Smooth muscle cell (in vitro differentiated cells): ENCODE measurements around the gene TMEM161A. TPM values are rescaled to one million over a fixed set of nuclear protein-coding genes. Genes with fewer than 3 reads are reported as not detected.

ENCODE experiments used
- DNase-seq: peaks from one replicate; lab custom pipeline; 2025; ENCODE audit not compliant: unreplicated experiment; lab: John Stamatoyannopoulos, UW
- H2AFZ ChIP-seq: fragments of 200-600 bp; sonication (generic); 2 replicates; pipeline ENCODE4 v1.6.0; 2016; ENCODE audit warnings: antibody characterized with exemption, low read depth, mild to moderate bottlenecking
- H3F3A ChIP-seq: fragments of 200-600 bp; sonication (generic); 2 replicates; pipeline ENCODE4 v1.6.0; 2017; ENCODE audit warnings: antibody characterized with exemption, low read depth
- H3K27ac ChIP-seq: fragments of 200-600 bp; sonication (generic); 2 replicates; pipeline ENCODE4 v1.5.1; 2016; ENCODE audit warnings: low read depth, mild to moderate bottlenecking
- H3K27me3 ChIP-seq: fragments of 200-600 bp; sonication (generic); 2 replicates; pipeline ENCODE4 v1.6.1; 2016; ENCODE audit warnings: low read depth, mild to moderate bottlenecking
- H3K36me3 ChIP-seq: fragments of 200-600 bp; sonication (generic); 2 replicates; pipeline ENCODE4 v1.5.1; 2016; ENCODE audit warnings: low read depth
- H3K4me1 ChIP-seq: fragments of 200-600 bp; sonication (generic); 2 replicates; pipeline ENCODE4 v1.5.1; 2016; ENCODE audit warnings: low read depth
- H3K4me2 ChIP-seq: fragments of 200-600 bp; sonication (generic); 2 replicates; pipeline ENCODE4 v1.6.0; 2016; ENCODE audit warnings: mild to moderate bottlenecking
- H3K4me3 ChIP-seq: fragments of 200-600 bp; sonication (generic); 2 replicates; pipeline ENCODE4 v1.5.1; 2016; ENCODE audit warnings: mild to moderate bottlenecking
- H3K79me2 ChIP-seq: fragments of 200-600 bp; sonication (generic); 2 replicates; pipeline ENCODE4 v1.6.0; 2016; ENCODE audit warnings: low read depth, mild to moderate bottlenecking
- H3K9ac ChIP-seq: fragments of 200-600 bp; sonication (generic); 2 replicates; pipeline ENCODE4 v1.6.0; 2016; ENCODE audit warnings: low read depth
- H3K9me3 ChIP-seq: fragments of 200-600 bp; sonication (generic); replicated peaks from 2 replicates; pipeline ENCODE4 v1.5.1; 2016; ENCODE audit warnings: low read depth
- H4K20me1 ChIP-seq: fragments of 200-600 bp; sonication (generic); 2 replicates; pipeline ENCODE4 v1.6.0; 2016; ENCODE audit warnings: low read depth
- CTCF ChIP-seq: fragments of 200-600 bp; sonication (generic); IDR thresholded peaks from 2 replicates; pipeline ENCODE4 v1.5.1; 2017; ENCODE audit warnings: borderline replicate concordance, mild to moderate bottlenecking, antibody characterized with exemption; ENCODE audit not compliant: insufficient read depth, poor library complexity, severe bottlenecking
- WGBS: methylation state at CpG from one replicate; pipeline ENCODE4 v1.1.7; 2016; ENCODE audit warnings: low lambda C conversion rate; 5-methylcytosine and 5-hydroxymethylcytosine counted together
- polyA plus RNA-seq: library from polyadenylated mRNA; unstranded; fragments of >200 nt; fragmentation: Nextera tagmentation; extraction: Ambion mirVana; gene quantifications from 2 replicates; pipeline ENCODE4 v1.2.1, GENCODE V29; 2016
- total RNA-seq: library from RNA; depleted of rRNA; stranded (reverse); fragments of >200 nt; gene quantifications from 2 replicates; pipeline ENCODE4 v1.2.3, GENCODE V29; 2014

TMEM161A gene
- total RNA-seq: 20.3 and 30.3 TPM in 2 replicates
- polyA plus RNA-seq: 40.6 and 47.8 TPM in 2 replicates

GRCh38 chr19:19138109-19138981 is at the start of gene TMEM161A:
Gene TMEM161A (minus strand): TSS chr19:19138478. CDS start chr19:19138428, 50 bp downstream.
- Histone ChIP-seq H3F3A (no peaks in the 10 kb centered on the region), H3K4me2 (peak within 1 kb of the TSS; percentile 93), H3K9me3 (no peaks in the 10 kb centered on the region), H3K27me3 (no peaks in the 10 kb centered on the region), H3K9ac (peak within 1 kb of the TSS; percentile 86), H3K4me3 (peak within 1 kb of the TSS; percentile 78), H3K27ac (no peak within 1 kb of the TSS), H3K36me3 (no peaks in the 10 kb centered on the region), H4K20me1 (no peaks in the 10 kb centered on the region), H3K79me2 (peaks cover 9% of the 10 kb centered on the region), H2AFZ (peak within 1 kb of the TSS; percentile 97), H3K4me1 (peaks cover 3% of the 10 kb centered on the region)
- 3% methylated on average over 42 of the region's 42 CpGs for WGBS
- DNase-seq: peak; percentile 71
- no peak for TF ChIP-seq CTCF

DNA sequence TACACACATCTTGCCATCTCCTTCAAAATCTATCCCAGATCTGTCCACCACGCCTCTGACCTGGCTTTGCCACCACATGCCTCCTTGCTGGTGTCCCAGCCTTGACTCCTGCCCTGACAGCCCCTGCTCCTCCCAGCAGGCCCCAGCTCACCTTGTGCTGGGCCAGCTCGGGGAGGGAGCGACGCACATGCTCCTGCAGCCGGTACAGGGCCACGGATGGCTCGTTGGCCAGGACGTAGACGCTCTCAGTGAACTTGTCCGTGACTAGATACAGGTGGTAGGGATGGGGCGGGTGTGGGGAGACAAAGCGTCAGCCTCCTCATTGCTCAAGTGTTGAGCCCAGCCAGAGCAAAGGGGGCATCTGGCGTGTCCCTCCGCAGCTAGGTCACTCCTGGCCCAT is 48.5 kb upstream of the TMEM161A start:
- Histone ChIP-seq H3K27me3 (no peaks in the 10 kb centered on the region), H3K4me2 (no peak overlapping the region), H4K20me1 (no peaks in the 10 kb centered on the region), H3K9ac (no peak overlapping the region), H3K27ac (no peak overlapping the region), H2AFZ (no peak overlapping the region), H3K4me1 (peaks cover 8% of the 10 kb centered on the region), H3F3A (no peaks in the 10 kb centered on the region), H3K4me3 (no peak overlapping the region), H3K79me2 (peaks cover 21% of the 10 kb centered on the region), H3K9me3 (no peaks in the 10 kb centered on the region), H3K36me3 (no peaks in the 10 kb centered on the region)
- DNase-seq: no peak
- 95% methylated on average over 14 of the region's 14 CpGs for WGBS
- TF ChIP-seq CTCF: no peak

DNA sequence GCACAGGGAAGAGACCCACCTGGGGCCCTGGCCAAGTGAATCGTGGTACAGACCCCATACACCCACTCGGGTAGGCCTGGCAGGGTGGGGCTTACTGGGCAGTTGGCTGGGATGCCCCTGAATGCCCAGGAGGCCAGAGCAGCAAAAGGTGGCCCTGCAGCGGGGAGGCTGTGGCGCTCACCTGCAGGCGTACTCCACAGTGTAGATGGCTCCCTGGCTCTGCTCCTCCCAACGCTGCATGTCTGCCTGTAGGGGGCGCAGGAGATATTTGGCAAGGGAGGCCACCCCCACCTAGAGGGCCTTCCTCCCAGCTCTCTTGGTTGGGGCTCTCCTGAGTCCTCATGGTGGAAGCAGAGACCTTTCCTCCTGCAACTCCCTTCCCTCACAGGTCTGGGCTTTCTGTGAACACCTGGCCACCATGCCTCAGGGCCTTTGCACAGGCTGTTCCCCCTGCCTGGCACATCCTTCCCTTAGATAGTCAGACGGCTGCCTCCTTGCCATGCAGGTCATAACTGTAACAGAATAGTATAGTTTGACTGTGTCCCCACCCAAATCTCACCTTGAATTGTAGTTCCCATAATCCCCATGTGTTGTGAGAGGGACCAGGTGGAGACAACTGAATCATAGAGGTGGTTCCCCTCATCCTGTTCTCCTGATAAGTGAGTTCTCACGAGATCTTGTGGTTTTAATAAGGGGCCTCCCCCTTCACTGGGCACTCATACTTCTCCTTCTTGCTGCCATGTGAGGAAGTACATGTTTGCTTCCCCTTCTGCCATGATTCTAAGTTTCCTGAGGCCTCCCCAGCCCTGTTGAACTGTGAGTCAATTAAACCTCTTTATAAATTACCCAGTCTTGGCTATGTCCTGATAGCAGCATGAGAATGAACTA is 47.8 kb upstream of the TMEM161A start:
- Histone ChIP-seq H3K36me3 (no peaks in the 10 kb centered on the region), H3K27me3 (no peaks in the 10 kb centered on the region), H3K27ac (no peak overlapping the region), H3F3A (no peaks in the 10 kb centered on the region), H3K79me2 (peaks cover 14% of the 10 kb centered on the region), H2AFZ (no peak overlapping the region), H3K4me2 (no peak overlapping the region), H4K20me1 (no peaks in the 10 kb centered on the region), H3K4me3 (no peak overlapping the region), H3K9me3 (no peaks in the 10 kb centered on the region), H3K4me1 (peaks cover 5% of the 10 kb centered on the region), H3K9ac (no peak overlapping the region)
- TF ChIP-seq CTCF: peak; percentile 56
- no peak for DNase-seq
- WGBS: 68% methylated on average over 9 of the region's 9 CpGs
